ENCODE measurements around the gene TPK1.
"Not testable (repeated sequence)": the region's sequence is repeated elsewhere in the genome, so short reads cannot be mapped to it uniquely, and the experiment has no call there.

The TPK1 gene

DNA sequence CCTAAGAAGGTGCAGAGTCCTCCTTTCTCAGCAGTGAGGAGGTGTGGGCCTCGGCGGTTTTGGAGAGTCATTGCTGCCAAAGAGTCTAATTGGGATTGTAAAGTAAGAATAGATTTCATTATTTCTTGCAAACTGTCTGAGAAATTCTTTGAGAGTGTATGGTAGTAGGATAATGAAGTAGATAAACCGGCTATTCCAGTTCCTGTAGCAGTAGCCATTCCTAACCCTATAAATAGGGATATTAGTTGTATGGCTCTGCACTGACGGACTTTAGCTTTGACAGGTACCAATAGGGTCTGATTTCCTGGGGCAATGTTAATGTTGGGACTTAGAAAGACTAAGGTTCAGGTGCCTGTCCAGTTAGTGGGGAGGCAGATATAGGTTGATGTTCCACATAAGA, 416.9 kb downstream of the TPK1 start:
- in situ Hi-C loops (cut with MboI; ENCODE audit: low sequenced_read_pairs) = not testable (repeated sequence)

- in situ Hi-C loops (cut with MboI; ENCODE audit: low sequenced_read_pairs) = no loop called here
Observed at GRCh38 chr7:144416341-144416740, 419.5 kb downstream of the TPK1 start.

GRCh38 chr7:144415858-144416257, 420.0 kb downstream of the TPK1 start:
- in situ Hi-C loops (cut with MboI; ENCODE audit: low sequenced_read_pairs) = no loop called here

- in situ Hi-C loops (cut with MboI; ENCODE audit: low sequenced_read_pairs) = no loop called here
Observed at GRCh38 chr7:144414815-144415214, 421.0 kb downstream of the TPK1 start.

- in situ Hi-C loops (cut with MboI; ENCODE audit: low sequenced_read_pairs) = no loop called here
Observed at GRCh38 chr7:144410441-144410840, 425.4 kb downstream of the TPK1 start.

DNA sequence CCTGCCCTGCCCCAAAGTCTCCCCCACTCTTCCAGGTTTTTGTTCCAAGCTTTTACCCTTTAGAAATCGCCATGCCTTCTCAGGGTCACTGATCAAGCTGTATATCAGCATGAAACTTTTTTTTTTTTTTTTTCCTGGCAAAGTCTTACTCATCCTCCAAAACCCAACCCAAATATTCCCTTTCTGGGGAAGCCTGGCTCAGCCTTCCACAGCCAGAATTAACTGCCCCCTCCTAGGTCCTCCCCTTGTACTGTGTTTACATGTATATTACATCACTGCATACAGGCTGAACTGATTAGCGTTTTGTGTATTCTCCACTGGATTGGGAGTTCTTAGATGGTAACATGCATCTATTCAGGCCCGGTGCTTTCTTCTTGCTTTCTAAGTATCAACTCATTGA, 427.7 kb downstream of the TPK1 start:
- in situ Hi-C loops (cut with MboI; ENCODE audit: low sequenced_read_pairs) = no loop called here

DNA sequence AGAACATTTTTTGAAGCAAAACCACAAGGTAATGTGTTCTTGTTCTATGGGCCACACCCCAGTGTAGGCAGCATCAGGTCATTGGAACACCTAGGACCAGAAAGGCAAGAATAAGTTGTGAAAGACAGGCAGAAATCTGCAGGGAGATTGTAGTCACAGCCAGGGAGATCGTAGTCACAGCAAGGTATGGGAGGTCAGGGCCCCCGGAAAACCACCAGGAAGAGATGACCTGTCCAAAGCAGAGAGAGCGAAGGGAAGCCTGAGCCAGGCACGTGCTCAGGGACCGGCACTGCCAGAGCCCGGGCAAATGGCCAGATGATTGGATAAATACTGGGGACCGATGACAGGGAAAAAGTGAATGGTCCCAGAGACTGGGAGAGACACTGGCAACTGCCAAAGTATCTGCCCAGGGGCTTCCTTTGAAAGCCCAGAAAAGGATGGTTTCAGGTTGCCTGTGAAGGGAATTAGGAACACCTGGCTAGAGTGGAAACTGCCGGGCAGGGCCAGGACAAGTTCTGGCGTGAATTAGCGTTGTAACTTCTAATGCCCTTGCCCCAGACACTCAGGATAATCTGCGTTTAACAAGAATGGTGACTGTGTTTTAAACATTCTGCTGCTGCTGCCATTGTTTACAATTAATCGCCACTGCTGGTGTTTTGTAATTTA, 428.5 kb downstream of the TPK1 start:
- in situ Hi-C loops (cut with MboI; ENCODE audit: low sequenced_read_pairs) = no loop called here

- in situ Hi-C loops (cut with MboI; ENCODE audit: low sequenced_read_pairs) = no loop called here
Observed at GRCh38 chr7:144404946-144405345, 430.9 kb downstream of the TPK1 start.

GRCh38 chr7:144403649-144404061, 432.2 kb downstream of the TPK1 start, which contains the start of gene NOBOX:
Gene NOBOX (minus strand): TSS chr7:144403693.
- in situ Hi-C loops (cut with MboI; ENCODE audit: low sequenced_read_pairs) = no loop called here

DNA sequence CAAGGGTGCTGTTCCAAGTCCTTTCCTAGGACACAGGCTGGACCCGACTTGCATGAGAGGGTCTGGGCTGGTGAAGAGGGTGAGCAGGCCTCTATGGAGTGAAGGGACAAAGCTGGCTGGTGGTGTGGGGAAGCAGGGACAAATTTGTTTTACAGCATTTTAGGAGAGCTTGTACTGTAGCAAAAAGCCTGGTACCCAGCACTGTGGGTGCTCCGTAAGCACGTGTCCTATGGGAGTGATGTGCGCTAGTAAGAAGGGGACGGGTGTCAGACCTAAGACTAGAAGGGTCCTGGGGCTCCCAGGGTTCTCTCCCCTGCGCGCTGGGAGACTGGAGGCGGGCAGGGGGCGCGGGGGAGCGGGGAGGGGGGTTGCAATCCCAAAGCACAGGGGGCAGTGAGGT, 432.8 kb downstream of the TPK1 start:
- in situ Hi-C loops (cut with MboI; ENCODE audit: low sequenced_read_pairs) = no loop called here

All from HL-60/S4 treated with retinoic acid at 250 ng/mL for 4 days and 3 days (cell line).